ENCODE data around the gene SCFD2.

Gene SCFD2

DNA sequence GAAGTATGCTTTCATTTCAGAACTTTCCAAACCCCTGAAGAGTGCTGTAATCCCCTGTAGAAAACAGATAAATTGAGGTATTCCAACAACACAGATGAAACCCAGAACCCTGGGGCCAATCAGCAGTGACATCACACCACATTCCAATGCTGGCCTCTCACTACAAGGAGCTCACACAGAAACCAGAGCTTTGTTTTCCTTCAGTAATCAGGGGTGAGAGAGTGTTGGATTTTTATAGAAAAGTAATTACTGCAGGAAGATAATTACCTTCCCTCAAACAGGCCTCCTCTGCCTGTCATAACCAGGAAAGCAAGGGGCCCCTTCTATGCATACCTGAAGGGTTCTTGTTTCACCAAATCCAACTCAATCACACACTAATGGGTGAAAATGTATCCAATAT lies 246.2 kb downstream of the SCFD2 start:
- no peak overlapping the region for H3K9ac ChIP-seq (ENCODE audit: low read depth in 1 of 2, low read length in 2 of 2)

DNA sequence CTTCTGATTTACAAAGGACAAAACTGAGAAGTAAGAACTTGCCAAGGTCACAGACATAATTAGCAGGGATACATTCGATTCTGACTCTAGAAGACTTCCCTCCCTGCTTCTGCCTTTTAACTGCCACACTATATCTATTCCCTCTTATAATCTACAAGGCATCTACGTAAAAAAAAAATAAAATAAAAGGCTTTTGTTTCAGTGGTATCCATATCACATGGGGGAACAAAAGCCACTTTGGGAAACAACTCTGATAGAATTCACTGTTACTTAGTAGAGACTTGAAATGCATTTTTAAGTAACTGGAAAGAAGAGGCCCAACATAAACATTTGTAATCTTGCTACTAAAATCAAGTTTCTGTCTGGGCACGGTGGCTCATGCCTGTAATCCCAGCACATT lies 247.2 kb downstream of the SCFD2 start:
- Histone ChIP-seq H3K4me1 (ENCODE audit: control insufficient read depth in 1 of 2, insufficient read depth in 2 of 2, low read length in 2 of 2) (no peaks in the 10 kb centered on the region), H3K9ac (ENCODE audit: low read depth in 1 of 2, low read length in 2 of 2) (no peak overlapping the region), H3K9me3 (ENCODE audit: control insufficient read depth in 1 of 2, low read length in 2 of 2) (no peaks in the 10 kb centered on the region), H3K27me3 (ENCODE audit: control insufficient read depth in 1 of 2, insufficient read depth in 2 of 2, low read length in 2 of 2) (no peaks in the 10 kb centered on the region), H3K36me3 (ENCODE audit: control insufficient read depth in 1 of 2, insufficient read depth in 2 of 2, low read length in 2 of 2) (no peaks in the 10 kb centered on the region), H3K4me3 (ENCODE audit: low read depth in 1 of 2, low read length in 2 of 2) (no peak overlapping the region), H3K27ac (ENCODE audit: low read depth, low read length) (no peak overlapping the region)

More for the DNA sequence above, 246.2 kb downstream of the SCFD2 start:
- Histone ChIP-seq H3K36me3 (ENCODE audit: control insufficient read depth in 1 of 2, insufficient read depth in 2 of 2, low read length in 2 of 2) (no peaks in the 10 kb centered on the region), H3K4me1 (ENCODE audit: control insufficient read depth in 1 of 2, insufficient read depth in 2 of 2, low read length in 2 of 2) (no peaks in the 10 kb centered on the region), H3K4me3 (ENCODE audit: low read depth in 1 of 2, low read length in 2 of 2) (no peak overlapping the region), H3K27ac (ENCODE audit: low read depth, low read length) (no peak overlapping the region), H3K27me3 (ENCODE audit: control insufficient read depth in 1 of 2, insufficient read depth in 2 of 2, low read length in 2 of 2) (no peaks in the 10 kb centered on the region), H3K9me3 (ENCODE audit: control insufficient read depth in 1 of 2, low read length in 2 of 2) (no peaks in the 10 kb centered on the region)

- no peak overlapping the region for H3K9ac ChIP-seq (ENCODE audit: low read depth in 1 of 2, low read length in 2 of 2)
- H3K36me3 ChIP-seq (ENCODE audit: control insufficient read depth in 1 of 2, insufficient read depth in 2 of 2, low read length in 2 of 2), result no peaks in the 10 kb centered on the region
- no peaks in the 10 kb centered on the region for H3K9me3 ChIP-seq (ENCODE audit: control insufficient read depth in 1 of 2, low read length in 2 of 2)
- no peak overlapping the region for H3K27ac ChIP-seq (ENCODE audit: low read depth, low read length)
- no peaks in the 10 kb centered on the region for H3K27me3 ChIP-seq (ENCODE audit: control insufficient read depth in 1 of 2, insufficient read depth in 2 of 2, low read length in 2 of 2)
- no peak overlapping the region for H3K4me3 ChIP-seq (ENCODE audit: low read depth in 1 of 2, low read length in 2 of 2)
- no peaks in the 10 kb centered on the region for H3K4me1 ChIP-seq (ENCODE audit: control insufficient read depth in 1 of 2, insufficient read depth in 2 of 2, low read length in 2 of 2)
These were observed 248.9 kb downstream of the SCFD2 start for GRCh38 chr4:53116954-53117353.

- Histone ChIP-seq H3K9ac (ENCODE audit: low read depth in 1 of 2, low read length in 2 of 2) (no peak overlapping the region), H3K9me3 (ENCODE audit: control insufficient read depth in 1 of 2, low read length in 2 of 2) (no peaks in the 10 kb centered on the region), H3K4me3 (ENCODE audit: low read depth in 1 of 2, low read length in 2 of 2) (no peak overlapping the region), H3K36me3 (ENCODE audit: control insufficient read depth in 1 of 2, insufficient read depth in 2 of 2, low read length in 2 of 2) (no peaks in the 10 kb centered on the region), H3K4me1 (ENCODE audit: control insufficient read depth in 1 of 2, insufficient read depth in 2 of 2, low read length in 2 of 2) (no peaks in the 10 kb centered on the region), H3K27me3 (ENCODE audit: control insufficient read depth in 1 of 2, insufficient read depth in 2 of 2, low read length in 2 of 2) (no peaks in the 10 kb centered on the region), H3K27ac (ENCODE audit: low read depth, low read length) (no peak overlapping the region)
These were observed 252.2 kb downstream of the SCFD2 start for GRCh38 chr4:53113431-53114225.

DNA sequence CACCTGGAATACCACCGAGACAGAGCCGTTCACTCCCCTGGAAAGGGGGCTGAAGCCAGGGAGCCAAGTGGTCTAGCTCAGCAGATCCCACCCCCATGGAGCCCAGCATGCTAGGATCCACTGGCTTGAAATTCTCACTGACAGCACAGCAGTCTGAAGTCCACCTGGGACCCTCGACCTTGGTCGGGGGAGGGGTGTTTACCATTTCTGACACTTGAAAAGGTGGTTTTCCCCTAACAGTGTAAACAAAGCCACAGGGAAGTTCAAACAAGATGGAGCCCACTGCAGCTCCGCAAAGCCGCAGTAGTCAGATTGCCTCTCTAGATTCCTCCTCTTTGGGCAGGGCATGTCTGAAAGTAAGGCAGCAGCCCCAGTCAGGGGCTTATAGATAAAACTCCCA lies 260.5 kb downstream of the SCFD2 start:
- Histone ChIP-seq H3K36me3 (ENCODE audit: control insufficient read depth in 1 of 2, insufficient read depth in 2 of 2, low read length in 2 of 2) (no peaks in the 10 kb centered on the region), H3K9me3 (ENCODE audit: control insufficient read depth in 1 of 2, low read length in 2 of 2) (no peaks in the 10 kb centered on the region), H3K4me3 (ENCODE audit: low read depth in 1 of 2, low read length in 2 of 2) (no peak overlapping the region), H3K9ac (ENCODE audit: low read depth in 1 of 2, low read length in 2 of 2) (no peak overlapping the region), H3K4me1 (ENCODE audit: control insufficient read depth in 1 of 2, insufficient read depth in 2 of 2, low read length in 2 of 2) (no peaks in the 10 kb centered on the region), H3K27ac (ENCODE audit: low read depth, low read length) (no peak overlapping the region), H3K27me3 (ENCODE audit: control insufficient read depth in 1 of 2, insufficient read depth in 2 of 2, low read length in 2 of 2) (no peaks in the 10 kb centered on the region)

DNA sequence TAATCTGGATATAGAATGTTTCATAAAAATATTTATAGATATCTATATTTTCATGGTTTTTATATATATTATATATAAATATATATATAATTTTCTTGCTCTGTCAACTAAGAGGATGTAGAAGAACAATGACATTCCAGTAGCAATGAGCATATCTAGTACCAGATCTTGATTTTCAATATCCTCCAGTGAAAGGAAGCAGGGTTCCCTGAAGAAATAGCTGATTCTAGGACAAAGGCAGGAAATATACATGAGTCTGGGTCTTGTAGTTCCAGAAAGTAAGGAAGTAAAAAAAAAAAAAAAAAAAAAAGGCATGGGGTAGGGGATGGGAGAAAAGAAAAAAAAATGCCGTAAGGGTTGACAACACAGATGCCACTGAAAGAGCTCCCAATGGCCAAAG lies 262.4 kb downstream of the SCFD2 start:
- Histone ChIP-seq H3K4me3 (ENCODE audit: low read depth in 1 of 2, low read length in 2 of 2) (no peak overlapping the region), H3K4me1 (ENCODE audit: control insufficient read depth in 1 of 2, insufficient read depth in 2 of 2, low read length in 2 of 2) (no peaks in the 10 kb centered on the region), H3K27ac (ENCODE audit: low read depth, low read length) (no peak overlapping the region), H3K36me3 (ENCODE audit: control insufficient read depth in 1 of 2, insufficient read depth in 2 of 2, low read length in 2 of 2) (no peaks in the 10 kb centered on the region), H3K9me3 (ENCODE audit: control insufficient read depth in 1 of 2, low read length in 2 of 2) (no peaks in the 10 kb centered on the region), H3K27me3 (ENCODE audit: control insufficient read depth in 1 of 2, insufficient read depth in 2 of 2, low read length in 2 of 2) (no peaks in the 10 kb centered on the region), H3K9ac (ENCODE audit: low read depth in 1 of 2, low read length in 2 of 2) (no peak overlapping the region)

- H3K36me3 ChIP-seq (ENCODE audit: control insufficient read depth in 1 of 2, insufficient read depth in 2 of 2, low read length in 2 of 2), result no peaks in the 10 kb centered on the region
- H3K9ac ChIP-seq (ENCODE audit: low read depth in 1 of 2, low read length in 2 of 2), result no peak overlapping the region
- no peak overlapping the region for H3K4me3 ChIP-seq (ENCODE audit: low read depth in 1 of 2, low read length in 2 of 2)
- H3K27me3 ChIP-seq (ENCODE audit: control insufficient read depth in 1 of 2, insufficient read depth in 2 of 2, low read length in 2 of 2), result no peaks in the 10 kb centered on the region
- no peaks in the 10 kb centered on the region for H3K9me3 ChIP-seq (ENCODE audit: control insufficient read depth in 1 of 2, low read length in 2 of 2)
- no peak overlapping the region for H3K27ac ChIP-seq (ENCODE audit: low read depth, low read length)
- H3K4me1 ChIP-seq (ENCODE audit: control insufficient read depth in 1 of 2, insufficient read depth in 2 of 2, low read length in 2 of 2), result no peaks in the 10 kb centered on the region
These were observed 264.7 kb downstream of the SCFD2 start for GRCh38 chr4:53101191-53101581.

DNA sequence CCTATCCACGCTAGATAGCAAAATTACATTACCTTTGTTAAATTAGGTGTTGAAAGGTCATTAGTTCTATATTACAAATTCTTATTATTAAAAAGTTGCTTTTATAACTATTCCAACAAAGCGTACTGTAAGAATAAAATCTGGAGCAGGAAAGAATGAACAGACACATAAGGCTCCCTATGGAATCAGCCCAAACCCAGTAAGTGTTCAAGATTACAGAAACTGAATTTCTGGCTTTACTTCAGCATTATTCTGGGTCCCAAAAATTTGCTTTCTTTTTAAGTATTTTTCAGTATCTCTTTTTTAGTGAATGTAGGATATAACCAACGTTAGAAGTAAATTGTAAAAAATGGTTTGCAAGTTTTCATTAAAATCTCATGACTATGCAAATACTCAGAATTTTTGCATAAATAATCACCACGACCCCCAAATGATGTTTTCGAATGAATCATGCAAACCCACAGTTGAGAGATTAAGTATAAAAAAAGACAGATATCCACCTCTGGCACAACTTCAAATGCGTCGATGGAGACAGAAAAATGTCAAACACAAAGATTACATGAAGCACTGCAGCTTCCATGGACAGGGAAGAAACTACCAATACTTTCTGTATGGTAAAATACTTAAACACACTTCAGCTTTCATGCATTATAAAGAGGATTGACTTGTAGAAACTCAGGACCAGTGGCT lies 265.2 kb downstream of the SCFD2 start:
- H3K36me3 ChIP-seq (ENCODE audit: control insufficient read depth in 1 of 2, insufficient read depth in 2 of 2, low read length in 2 of 2), result no peaks in the 10 kb centered on the region

GRCh38 chr4:53098681-53099121 lies 267.2 kb downstream of the SCFD2 start:
- Histone ChIP-seq H3K9ac (ENCODE audit: low read depth in 1 of 2, low read length in 2 of 2) (no peak overlapping the region), H3K4me3 (ENCODE audit: low read depth in 1 of 2, low read length in 2 of 2) (no peak overlapping the region), H3K9me3 (ENCODE audit: control insufficient read depth in 1 of 2, low read length in 2 of 2) (no peaks in the 10 kb centered on the region), H3K27me3 (ENCODE audit: control insufficient read depth in 1 of 2, insufficient read depth in 2 of 2, low read length in 2 of 2) (no peaks in the 10 kb centered on the region), H3K36me3 (ENCODE audit: control insufficient read depth in 1 of 2, insufficient read depth in 2 of 2, low read length in 2 of 2) (no peaks in the 10 kb centered on the region), H3K27ac (ENCODE audit: low read depth, low read length) (no peak overlapping the region), H3K4me1 (ENCODE audit: control insufficient read depth in 1 of 2, insufficient read depth in 2 of 2, low read length in 2 of 2) (no peaks in the 10 kb centered on the region)

More for the DNA sequence above, 265.2 kb downstream of the SCFD2 start:
- H3K4me1 ChIP-seq (ENCODE audit: control insufficient read depth in 1 of 2, insufficient read depth in 2 of 2, low read length in 2 of 2), result no peaks in the 10 kb centered on the region
- H3K27me3 ChIP-seq (ENCODE audit: control insufficient read depth in 1 of 2, insufficient read depth in 2 of 2, low read length in 2 of 2), result no peaks in the 10 kb centered on the region
- H3K27ac ChIP-seq (ENCODE audit: low read depth, low read length), result no peak overlapping the region
- no peaks in the 10 kb centered on the region for H3K9me3 ChIP-seq (ENCODE audit: control insufficient read depth in 1 of 2, low read length in 2 of 2)
- no peak overlapping the region for H3K9ac ChIP-seq (ENCODE audit: low read depth in 1 of 2, low read length in 2 of 2)
- no peak overlapping the region for H3K4me3 ChIP-seq (ENCODE audit: low read depth in 1 of 2, low read length in 2 of 2)

GRCh38 chr4:53094040-53094439 lies 271.8 kb downstream of the SCFD2 start:
- Histone ChIP-seq H3K4me1 (ENCODE audit: control insufficient read depth in 1 of 2, insufficient read depth in 2 of 2, low read length in 2 of 2) (no peaks in the 10 kb centered on the region), H3K27me3 (ENCODE audit: control insufficient read depth in 1 of 2, insufficient read depth in 2 of 2, low read length in 2 of 2) (no peaks in the 10 kb centered on the region), H3K4me3 (ENCODE audit: low read depth in 1 of 2, low read length in 2 of 2) (no peak overlapping the region), H3K9me3 (ENCODE audit: control insufficient read depth in 1 of 2, low read length in 2 of 2) (no peaks in the 10 kb centered on the region), H3K9ac (ENCODE audit: low read depth in 1 of 2, low read length in 2 of 2) (no peak overlapping the region), H3K36me3 (ENCODE audit: control insufficient read depth in 1 of 2, insufficient read depth in 2 of 2, low read length in 2 of 2) (no peaks in the 10 kb centered on the region), H3K27ac (ENCODE audit: low read depth, low read length) (no peak overlapping the region)

All from duodenal mucosa (tissue), 2 donors.